GM18520 (cell line): ENCODE measurements around the gene SIL1.
"Not testable (repeated sequence)": the region's sequence is repeated elsewhere in the genome, so short reads cannot be mapped to it uniquely, and the experiment has no call there.

Experiments
- ATAC-seq: cut with Tn5 transposase; IDR thresholded peaks from one replicate; pipeline ENCODE4 v1.9.1; 2021; ENCODE audit not compliant: unreplicated experiment

Gene SIL1

DNA sequence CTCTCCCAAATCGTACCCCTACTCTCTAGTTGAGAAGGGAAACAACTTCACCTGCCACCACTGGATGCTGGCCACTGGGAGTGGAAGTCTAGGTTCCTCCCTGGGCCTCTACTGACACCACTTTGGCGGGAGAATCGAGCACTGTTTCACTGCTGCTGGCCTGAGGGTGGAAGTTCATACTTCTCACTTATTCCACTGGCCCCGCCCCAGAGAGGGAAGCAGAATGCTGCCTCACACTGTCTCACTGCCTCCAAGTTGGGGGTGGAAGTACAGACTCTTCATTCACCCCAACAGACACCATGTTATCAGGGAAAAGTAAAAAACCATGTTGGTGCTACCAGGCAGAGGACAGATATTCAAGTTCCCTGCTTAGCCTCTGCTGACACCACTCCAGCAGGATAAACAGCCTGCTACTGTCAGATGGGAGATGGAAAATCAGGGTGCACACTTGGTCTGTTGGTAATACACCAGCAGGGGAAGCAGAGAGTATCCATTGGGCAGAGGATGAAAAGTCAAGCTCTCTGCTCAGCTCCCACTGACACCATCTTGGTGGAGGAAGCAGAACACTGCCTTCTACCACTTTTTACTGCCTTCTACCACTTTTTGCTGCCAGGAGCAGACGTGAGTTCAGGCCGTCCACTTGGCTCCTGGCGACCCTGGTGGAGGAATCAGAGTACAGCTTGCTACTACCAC is 159.4 kb downstream of the SIL1 start:
- no peak for ATAC-seq

DNA sequence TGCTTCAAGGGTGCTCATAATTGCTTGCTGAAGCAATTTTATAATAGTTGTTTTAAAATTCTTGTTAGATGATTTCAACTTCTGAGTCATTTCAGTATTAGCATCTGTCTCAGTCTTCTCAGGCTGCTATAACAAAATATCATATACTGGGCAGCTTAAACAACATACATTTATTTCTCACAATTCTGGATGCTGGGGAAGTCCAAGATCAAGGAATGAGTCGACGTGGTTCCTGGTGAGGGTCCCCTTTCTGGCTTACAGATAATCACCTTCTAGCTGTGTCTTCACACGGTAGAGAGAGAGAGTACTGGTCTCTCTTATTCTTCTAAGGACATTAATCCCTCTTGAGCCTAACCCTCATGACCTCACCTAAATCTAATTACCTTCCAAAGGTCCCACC is 160.4 kb downstream of the SIL1 start:
- no peak for ATAC-seq

DNA sequence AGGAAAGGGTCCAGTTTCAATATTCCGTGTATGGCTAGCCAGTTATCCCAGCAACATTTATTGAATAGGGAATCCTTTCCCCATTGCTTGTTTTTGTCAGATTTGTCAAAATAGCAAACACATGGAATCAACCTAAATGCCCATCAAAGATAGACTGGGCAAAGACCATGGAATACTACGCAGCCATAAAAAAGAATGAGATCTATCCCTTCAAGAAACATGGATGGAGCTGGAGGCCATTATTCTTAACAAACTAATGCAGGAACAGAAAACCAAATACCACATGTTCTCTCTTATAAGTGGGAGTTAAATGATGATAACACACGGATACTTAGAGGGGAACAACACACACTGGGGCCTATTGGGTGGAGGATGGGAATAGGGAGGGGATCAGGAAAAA is 161.8 kb downstream of the SIL1 start:
- not testable (repeated sequence) for ATAC-seq

DNA sequence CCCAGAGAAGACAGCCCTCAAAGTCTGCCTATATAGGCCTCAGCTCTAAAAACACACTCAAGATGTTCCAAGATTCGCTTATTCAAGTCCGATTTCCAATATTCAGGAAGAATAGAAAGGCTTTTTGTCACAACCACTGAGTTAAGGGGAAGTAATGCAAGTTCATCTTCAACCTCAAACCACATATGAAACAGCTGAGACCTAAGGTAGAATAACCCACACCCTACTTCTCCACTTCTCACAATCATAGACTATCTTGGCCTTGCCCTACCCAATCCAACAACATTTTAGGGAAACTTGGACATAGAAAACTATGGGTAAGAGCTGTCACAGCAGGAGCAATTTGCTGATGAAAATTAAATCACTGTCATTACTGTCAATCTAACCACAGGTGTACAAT is 171.0 kb downstream of the SIL1 start:
- ATAC-seq, result no peak

DNA sequence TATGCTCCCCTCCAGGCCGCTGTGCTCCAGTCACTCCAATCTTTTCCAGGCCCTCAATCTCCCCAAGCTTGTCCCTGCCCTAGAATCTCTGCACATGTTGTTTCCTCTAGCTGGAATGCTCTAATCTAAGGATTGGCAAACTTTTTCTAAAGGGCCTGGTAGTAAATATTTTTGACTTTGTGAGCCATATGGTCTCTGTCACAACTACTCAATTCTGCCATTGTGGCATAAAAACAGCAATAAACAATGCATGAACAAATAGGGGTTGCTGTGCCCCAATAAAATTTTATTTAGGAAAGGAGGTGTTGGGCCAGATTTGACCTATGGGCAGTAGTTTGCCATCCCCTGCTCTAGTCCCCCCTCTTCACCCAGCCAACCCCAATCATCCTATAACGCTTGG is 172.5 kb downstream of the SIL1 start:
- ATAC-seq, result no peak

DNA sequence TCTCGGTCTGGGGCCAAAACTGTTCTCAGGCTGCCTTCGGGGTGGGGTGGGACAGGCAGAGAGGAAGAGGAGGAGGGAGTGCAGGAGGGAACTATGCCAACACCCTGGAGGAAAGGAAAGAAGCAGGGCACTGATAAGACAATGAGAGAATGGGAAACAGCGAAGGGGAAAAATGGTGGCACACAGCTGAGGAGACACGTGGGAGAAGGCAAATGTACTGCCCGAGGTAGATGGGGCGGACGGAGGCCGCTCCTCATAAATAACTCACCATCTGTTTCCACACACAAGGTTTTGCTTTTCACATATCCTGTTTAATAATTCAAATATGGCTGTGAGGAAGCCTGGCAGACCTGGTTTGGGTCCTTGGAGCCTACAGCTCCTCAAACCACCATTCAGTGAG is 174.9 kb downstream of the SIL1 start:
- no peak for ATAC-seq

DNA sequence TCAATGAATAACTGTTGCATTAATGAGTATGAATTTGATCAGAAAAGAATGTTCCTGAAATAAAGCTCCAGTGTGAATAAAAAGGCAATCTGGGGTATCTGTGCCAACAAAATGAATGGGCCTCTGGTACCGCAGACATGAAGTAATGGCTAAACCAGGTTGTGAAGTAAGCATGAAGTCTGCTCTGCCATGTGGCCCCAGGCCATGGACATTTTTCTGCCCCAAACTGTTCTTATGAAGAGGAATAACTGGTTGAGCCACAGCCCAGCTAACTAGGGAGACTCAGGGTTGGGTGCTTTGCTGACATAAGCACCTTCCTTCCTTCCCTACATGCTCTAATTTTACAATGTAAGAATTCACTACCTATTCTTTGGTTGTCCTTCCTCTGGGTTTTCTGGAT is 175.6 kb downstream of the SIL1 start:
- no peak for ATAC-seq

DNA sequence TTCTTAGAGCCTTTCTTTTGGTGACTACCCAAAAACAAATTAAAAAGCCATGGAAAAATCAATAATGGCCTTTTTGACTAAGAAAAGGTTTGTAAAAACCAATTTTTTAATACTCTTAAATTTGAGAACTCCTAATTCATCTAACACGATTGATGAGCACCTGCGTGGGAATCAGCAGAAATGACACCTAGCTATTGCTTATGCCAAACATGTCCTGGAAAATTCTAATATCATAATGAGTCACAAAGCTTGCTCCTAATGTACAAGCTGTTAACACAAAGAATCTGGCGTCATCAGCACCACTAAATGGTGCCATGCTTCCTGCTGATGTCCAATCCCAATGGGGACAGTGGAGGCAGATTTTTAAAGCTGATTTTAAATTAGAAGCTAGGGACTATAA is 176.8 kb downstream of the SIL1 start:
- no peak for ATAC-seq

DNA sequence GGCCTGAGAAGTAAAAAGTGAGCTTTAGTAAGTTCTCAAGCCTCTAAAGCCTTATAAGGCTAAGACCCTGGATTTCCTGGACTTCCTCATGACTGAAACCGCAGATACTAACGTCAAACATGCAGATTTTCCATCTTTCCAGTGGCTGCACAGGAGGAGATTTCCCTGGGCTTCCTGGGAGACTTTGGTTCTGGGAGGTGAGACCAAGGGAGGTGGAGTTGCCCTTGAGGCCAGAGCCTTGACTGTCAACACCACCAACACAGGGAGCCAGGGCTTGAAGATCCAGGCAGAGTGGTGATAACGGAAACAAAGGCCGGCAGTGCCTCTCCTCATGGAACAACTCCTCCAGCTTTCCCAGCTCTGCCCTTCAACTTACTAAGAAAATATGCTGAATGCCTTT is 178.3 kb downstream of the SIL1 start:
- no peak for ATAC-seq

DNA sequence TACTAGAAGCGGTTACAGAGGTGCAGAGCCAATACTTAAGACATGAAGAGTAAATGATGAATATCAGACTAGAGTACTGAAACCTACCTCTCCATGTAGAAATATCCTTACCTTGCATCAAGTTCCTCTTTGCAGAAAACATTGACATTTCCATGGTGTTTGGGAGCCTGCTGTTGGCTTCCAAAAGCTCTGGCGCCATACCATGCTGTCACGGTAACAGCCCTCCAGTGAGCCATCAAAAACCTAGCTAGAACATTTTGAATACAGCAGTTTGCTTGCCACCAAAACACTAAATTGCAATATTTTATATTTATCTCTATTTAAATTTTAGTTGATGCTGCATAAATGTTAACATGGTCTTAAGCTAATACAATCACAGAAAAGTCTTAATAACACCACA is 179.0 kb downstream of the SIL1 start:
- no peak for ATAC-seq

DNA sequence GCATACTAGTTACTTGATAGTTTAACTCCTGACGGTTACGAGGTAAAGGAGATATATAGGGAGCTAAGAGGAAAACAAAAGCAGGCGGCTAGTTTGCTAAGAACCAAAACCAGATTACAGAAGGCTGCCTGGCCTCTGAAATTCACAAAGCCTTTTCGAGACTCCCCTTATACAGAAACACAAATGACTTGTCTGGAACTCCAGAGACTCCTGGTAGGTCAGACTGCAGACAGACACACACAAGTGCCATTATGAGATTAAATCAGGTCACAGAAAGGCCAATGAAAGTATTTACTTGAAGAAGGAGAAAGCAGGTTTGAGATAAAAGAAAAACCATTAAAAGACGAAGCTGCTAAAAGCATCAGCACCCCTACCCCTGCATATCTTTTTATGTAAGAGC is 180.5 kb downstream of the SIL1 start:
- no peak for ATAC-seq

DNA sequence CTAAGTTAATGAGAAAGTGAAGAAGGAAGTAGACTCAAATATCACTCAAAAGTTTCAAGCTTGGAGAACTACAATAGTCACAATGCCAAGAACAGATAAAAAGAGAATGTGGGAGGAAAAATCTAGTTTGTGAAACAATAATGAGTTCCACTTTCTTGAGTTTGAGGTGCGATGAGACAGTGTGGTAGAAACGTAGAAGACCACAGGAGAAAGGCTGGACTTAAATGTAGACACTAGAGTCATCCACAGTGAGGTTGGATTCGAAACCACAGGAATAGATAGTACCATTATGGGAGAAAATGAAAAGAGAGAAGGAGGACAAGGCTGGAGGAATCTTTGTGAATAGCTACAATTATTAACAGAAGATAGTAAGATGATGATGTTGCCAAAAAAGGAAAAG is 182.0 kb downstream of the SIL1 start:
- no peak for ATAC-seq

DNA sequence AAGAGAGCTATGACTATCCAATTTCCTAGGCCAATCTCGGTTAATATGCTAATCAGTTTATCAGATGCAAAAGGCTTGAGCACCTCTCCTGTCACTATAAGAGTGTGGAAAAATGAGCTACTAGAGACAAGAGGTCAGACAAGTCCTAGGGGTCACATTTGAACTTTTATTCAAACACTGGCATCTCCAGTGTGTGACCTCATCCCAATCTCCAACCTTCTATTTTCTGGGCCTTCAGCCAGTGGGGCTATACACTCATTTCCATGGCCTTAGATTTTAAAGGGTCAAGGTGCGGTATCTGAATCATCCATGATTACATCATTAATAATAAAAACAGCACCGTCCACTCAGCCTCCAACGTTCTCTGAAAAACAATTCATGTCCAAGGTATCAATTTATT is 183.4 kb downstream of the SIL1 start:
- ATAC-seq, result no peak

DNA sequence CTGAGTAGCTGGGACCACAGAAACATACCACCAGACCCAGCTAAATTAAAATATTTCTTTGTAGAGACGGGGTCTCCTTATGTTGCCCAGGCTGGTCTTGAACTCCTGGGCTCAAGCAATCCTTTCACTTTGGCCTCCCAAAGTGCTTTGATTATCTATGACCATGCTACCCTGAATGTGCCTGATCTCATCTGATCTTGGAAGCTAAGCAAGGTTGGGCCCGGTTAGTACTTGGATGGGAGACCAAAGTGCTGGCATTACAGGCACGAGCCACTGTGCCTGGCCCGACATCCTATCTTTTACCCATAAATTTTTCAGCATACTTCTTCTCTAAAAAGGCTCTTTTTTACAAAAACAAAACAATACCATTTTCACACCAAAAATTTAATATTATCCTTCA is 186.0 kb downstream of the SIL1 start:
- ATAC-seq, result no peak

DNA sequence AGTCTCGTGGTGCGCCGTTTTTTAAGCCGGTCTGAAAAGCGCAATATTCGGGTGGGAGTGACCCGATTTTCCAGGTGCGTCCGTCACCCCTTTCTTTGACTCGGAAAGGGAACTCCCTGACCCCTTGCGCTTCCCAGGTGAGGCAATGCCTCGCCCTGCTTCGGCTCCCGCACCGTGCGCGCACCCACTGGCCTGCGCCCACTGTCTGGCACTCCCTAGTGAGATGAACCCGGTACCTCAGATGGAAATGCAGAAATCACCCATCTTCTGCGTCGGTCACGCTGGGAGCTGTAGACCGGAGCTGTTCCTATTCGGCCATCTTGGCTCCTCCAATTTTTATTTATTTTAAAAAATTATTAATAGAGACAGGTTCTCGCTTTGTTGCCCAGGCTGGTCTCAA is 187.0 kb downstream of the SIL1 start:
- ATAC-seq, result not testable (repeated sequence)

DNA sequence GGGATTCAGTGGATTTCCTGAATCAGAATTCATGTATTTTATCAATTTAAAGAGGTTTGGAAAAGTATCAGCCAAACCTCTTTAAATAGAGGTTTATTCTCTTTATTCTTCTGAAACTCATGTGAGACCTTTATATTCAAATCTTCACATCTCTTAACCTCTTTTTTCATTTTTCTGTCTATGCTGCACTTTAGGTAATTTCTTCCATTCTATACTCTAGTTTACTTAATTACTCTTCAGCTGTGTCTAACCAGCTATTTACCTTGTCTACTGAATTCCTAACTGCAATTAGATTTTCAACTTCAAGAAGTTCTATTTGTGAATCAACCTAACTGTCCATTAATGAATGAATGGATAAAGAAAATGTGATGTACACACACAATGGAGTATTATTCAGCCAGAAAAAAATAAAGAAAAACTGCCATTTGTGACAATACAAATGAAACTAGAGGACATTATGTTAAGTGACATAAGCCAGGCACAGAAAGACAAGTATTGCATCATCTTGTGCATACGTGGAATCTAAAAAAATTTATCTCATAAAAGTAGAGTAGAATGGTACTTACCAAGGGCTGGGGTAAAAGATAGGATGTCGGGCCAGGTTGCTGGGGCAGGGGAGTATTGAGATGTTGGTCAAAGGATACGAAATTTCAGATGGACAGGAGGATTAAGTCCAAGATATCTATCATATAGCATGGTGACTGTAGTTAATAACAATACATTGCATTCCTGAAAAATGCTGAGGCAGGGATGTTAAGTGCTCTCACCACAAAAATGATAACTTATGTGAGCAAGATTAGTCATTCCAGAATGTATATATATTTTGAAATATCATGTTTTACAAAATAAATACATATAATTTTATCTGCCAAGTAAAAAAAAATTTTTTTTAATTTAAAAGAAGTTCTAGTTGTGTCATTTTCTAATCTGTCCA is 193.5 kb downstream of the SIL1 start:
- no peak for ATAC-seq

DNA sequence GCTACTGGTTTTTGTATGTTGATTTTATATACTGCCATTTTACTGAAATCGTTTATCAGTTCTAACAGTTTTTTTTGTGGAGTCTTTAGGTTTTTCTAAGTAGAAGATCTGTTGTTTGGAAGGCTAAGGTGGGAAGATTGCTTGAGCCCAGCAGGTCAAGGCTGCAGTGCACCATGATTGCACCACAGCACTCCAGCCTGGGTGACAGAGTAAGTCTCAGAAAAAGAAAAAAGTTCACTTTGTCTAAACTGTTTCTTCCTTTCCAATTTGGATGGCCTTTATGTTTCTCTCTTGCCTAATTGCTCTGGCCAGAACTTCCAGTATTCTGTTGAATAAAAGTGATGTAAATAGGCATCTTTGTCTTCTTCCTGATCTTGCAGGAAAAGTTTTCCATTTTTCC is 198.5 kb downstream of the SIL1 start:
- ATAC-seq, result no peak

DNA sequence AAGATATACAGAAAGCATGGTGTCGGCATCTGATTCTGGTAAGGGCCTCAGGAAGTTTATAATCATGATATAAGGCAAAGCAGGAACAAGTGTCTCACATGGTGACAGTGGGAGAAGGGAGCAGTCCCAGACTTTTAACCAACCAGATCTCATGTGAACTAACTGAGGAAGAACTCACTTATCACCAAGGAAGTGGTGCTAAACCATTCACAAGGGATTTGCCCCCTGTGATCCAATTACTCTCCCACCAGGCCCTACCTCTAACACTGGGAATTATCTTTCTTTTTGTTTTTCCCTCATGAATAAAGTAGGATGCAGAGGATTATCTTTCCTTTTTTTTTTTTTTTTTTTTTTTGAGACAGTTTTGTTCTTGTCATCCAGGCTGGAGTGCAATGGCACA is 199.6 kb downstream of the SIL1 start:
- ATAC-seq, result no peak

DNA sequence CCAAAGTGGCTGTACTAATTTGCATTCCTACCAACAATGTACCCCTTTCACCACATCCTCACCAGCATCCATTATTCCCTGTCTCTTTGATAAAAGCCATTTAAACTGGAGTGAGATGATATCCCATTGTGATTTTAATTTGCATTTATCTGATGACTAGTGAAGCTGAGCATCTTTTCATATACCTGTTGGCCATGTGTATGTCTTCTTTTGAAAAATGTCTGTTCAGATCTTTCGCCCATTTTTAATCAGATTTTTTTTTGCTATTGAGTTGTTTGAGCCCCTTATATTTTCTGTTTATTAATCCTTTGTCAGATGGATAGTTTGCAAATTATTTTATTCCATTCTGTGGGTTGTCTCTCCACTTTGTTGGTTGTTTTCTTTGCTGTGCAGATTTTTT is 202.0 kb downstream of the SIL1 start:
- ATAC-seq, result no peak

DNA sequence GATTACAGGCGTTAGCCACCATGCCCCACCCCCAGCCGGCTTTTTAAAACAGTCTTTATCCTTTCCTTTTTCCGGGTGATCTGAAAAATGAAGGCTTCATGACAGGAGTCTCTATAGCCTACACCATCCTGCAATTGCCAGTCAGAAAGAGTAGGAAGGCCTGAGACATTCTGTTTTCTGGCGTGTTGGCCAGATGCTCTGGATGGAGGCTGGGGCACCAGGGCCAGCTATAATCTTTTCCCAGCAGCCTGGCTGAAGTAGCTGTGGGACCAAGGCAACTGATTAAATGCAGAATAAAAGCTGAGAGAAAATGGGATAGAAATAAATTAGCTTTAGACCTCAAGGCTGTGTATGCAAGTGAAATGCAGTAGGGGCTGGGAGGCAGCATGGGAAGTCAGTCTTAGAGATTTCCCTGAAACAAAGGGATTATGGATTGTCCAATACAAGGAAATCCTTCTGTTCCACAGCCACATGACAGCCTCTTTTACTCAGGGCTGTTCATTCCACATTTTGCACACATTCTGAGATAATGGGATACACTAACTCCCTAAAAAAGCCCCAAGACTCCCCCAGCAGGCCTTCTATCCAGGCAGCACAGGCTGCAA is 207.1 kb downstream of the SIL1 start:
- no peak for ATAC-seq

DNA sequence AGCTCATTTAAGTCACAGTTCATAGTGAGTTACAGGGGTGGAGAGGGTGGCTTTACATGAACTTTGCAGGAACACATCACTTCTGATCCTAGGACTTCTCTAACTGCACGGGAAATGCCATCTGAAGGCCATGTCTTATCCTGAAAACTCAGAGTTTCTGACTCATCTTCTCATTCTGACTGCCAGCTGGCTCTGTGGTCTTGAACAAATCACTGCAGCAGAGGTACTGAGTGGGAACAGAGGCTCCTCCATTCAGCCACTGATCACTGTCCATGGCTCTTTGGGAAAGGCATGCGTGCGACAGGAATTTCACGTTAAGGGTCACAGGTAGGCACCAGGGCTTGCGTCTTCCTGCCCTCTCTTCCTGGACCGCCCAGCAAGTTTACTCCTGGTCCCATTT is 208.4 kb downstream of the SIL1 start:
- ATAC-seq, result no peak

DNA sequence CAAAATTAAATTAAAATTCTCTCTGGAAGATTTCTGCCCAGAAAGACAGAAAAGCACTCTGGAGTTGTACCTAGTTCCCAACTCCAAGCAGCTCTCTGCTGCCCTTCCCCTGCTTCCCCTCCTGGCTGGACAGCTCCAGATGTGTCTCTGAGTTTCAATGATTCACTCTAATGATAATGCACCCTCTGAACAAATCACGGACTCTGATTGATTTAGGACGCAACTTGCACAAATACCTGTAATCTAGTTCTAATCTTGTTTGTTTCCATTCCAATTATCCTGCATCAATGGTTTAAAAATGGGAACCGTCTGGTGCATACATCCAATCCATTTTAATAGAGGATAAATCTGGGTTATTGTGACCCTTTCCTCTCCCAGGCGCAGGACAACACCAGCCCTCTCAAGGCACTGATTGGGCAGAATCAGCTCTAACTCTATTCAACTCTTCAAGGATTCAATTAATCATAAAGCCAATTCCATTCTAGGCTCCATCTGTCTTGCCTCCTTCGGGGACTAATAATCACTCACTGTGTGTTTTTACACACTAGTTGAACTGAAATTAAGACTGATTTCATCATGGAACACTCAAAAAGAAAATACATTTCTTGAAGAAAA is 211.9 kb downstream of the SIL1 start:
- no peak for ATAC-seq
